SK-N-MC (cell line): ENCODE measurements around the gene PCED1B.

Source experiments
- EZH2 ChIP-seq: fragments of 200-600 bp; sonication (generic); IDR thresholded peaks from one replicate; pipeline ENCODE4 v1.6.1; 2017; ENCODE audit warnings: antibody characterized with exemption
- FOXP2 ChIP-seq: optimal IDR thresholded peaks from 2 replicates; pipeline ENCODE3; 2011; ENCODE audit warnings: mild to moderate bottlenecking, moderate library complexity; ENCODE audit not compliant: insufficient read depth; ENCODE audit errors: extremely low read length, control extremely low read depth
- POLR2AphosphoS5 ChIP-seq: IDR thresholded peaks from 2 replicates; pipeline ENCODE4 v1.6.1; 2012; ENCODE audit warnings: mild to moderate bottlenecking, low read depth, low read length, borderline replicate concordance

DNA sequence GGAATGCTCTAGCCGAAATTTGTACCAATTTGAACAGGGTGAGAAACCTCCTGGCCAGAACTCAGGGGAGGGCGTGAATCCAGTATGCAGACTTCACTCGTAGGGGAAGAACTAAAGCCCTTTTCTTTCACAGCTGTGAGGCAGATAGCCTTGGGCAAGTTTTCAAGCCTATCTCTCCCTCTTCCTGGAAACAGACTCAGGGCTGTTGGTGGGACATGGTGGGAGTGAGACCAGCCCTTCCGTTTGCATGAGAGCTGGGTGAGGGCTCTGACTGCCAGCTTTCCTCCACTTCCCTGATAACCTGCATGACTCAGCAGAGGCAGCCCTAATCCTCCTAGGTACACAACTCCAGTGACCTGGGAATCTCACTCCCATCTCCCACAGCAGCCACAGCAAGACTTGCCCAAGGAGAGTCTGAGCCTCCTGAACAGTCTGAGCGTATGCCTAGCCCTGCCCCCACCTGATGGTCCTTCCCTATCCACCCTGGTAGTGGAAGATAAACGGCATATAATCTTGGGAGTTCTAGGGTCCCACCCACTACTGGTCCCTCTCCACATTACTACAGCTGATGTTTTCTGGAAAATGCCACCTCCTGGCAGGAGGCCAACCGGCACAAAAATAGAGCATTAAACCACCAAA lies 170.4 kb downstream of the PCED1B start:
- no peak for TF ChIP-seq POLR2AphosphoS5
- TF ChIP-seq EZH2 = no peak
- TF ChIP-seq FOXP2 = no peak
